ENCODE measurements around the gene SETDB2.

The SETDB2 gene

GRCh38 chr13:49450105-49450819 lies 6.2 kb downstream of the SETDB2 start:
- H3K79me1 ChIP-seq (ENCODE audit: low read depth, low read length): no peaks in the 10 kb centered on the region
- H3K36me3 ChIP-seq (replicated peaks in 1 of 2; ENCODE audit: control insufficient read depth in 2 of 2, insufficient read depth in 2 of 2, low read length in 2 of 2): no peaks in the 10 kb centered on the region
- no peak overlapping the region for H2AFZ ChIP-seq (ENCODE audit: low read length)
- H3K14ac ChIP-seq (ENCODE audit: low read length): no peak overlapping the region
- H3K27me3 ChIP-seq (ENCODE audit: control insufficient read depth in 3 of 3, insufficient read depth in 3 of 3, low read depth in 1 of 3, low read length in 3 of 3): no peaks in the 10 kb centered on the region
- H3K18ac ChIP-seq (ENCODE audit: low read length): no peak overlapping the region
- H2BK120ac ChIP-seq (ENCODE audit: low read depth, low read length): no peak overlapping the region
- no peaks in the 10 kb centered on the region for H3K4me1 ChIP-seq (ENCODE audit: control insufficient read depth in 2 of 2, insufficient read depth in 1 of 2, low read depth in 1 of 2, low read length in 2 of 2)
- no peak overlapping the region for H3K9ac ChIP-seq (ENCODE audit: low read depth, low read length, poor library complexity)
- no peak for DNase-seq (ENCODE audit: low spot score)
- no peak overlapping the region for H2AK5ac ChIP-seq (ENCODE audit: low read depth, low read length)
- no peak overlapping the region for H4K8ac ChIP-seq (ENCODE audit: low read depth, low read length)
- no peak overlapping the region for H3K4ac ChIP-seq (ENCODE audit: low read length)
- H3K4me2 ChIP-seq (ENCODE audit: insufficient read depth, low read length, poor library complexity, severe bottlenecking): no peak overlapping the region
- no peak overlapping the region for H2BK5ac ChIP-seq (ENCODE audit: low read length)
- H3K27ac ChIP-seq (replicated peaks; ENCODE audit: low read length): no peak overlapping the region
- H3K9me3 ChIP-seq (replicated peaks in 1 of 2; ENCODE audit: control insufficient read depth in 2 of 2, insufficient read depth in 1 of 2, low read depth in 1 of 2, low read length in 2 of 2): no peaks in the 10 kb centered on the region
- H2BK12ac ChIP-seq (ENCODE audit: low read length): no peak overlapping the region
- no CpG with 5 or more reads among the region's 3 CpGs for WGBS, 2 donors (ENCODE audit: extremely low coverage in 2 of 2, insufficient read length in 2 of 2, insufficient replicate concordance in 1 of 2)
- no peak overlapping the region for H4K91ac ChIP-seq (ENCODE audit: low read depth, low read length, poor library complexity)
- H3K23ac ChIP-seq (ENCODE audit: low read depth, low read length, poor library complexity): no peak overlapping the region
- no peak overlapping the region for H2BK15ac ChIP-seq (ENCODE audit: low read length)
- H3K4me3 ChIP-seq (ENCODE audit: low read length in 2 of 2): no peak overlapping the region

GRCh38 chr13:49452725-49453457 lies 8.8 kb downstream of the SETDB2 start:
- H2AFZ ChIP-seq (ENCODE audit: low read length): no peak overlapping the region
- no CpG with 5 or more reads among the region's 8 CpGs for WGBS, 2 donors (ENCODE audit: extremely low coverage in 2 of 2, insufficient read length in 2 of 2, insufficient replicate concordance in 1 of 2)

GRCh38 chr13:49453465-49453864 lies 9.4 kb downstream of the SETDB2 start:
- WGBS, 2 donors (ENCODE audit: extremely low coverage in 2 of 2, insufficient read length in 2 of 2, insufficient replicate concordance in 1 of 2): no CpG with 5 or more reads among the region's 7 CpGs
- no peak overlapping the region for H2BK15ac ChIP-seq (ENCODE audit: low read length)
- no peak overlapping the region for H3K9ac ChIP-seq (ENCODE audit: low read depth, low read length, poor library complexity)
- no peaks in the 10 kb centered on the region for H3K9me3 ChIP-seq (replicated peaks in 1 of 2; ENCODE audit: control insufficient read depth in 2 of 2, insufficient read depth in 1 of 2, low read depth in 1 of 2, low read length in 2 of 2)
- no peak overlapping the region for H2AFZ ChIP-seq (ENCODE audit: low read length)
- H3K27ac ChIP-seq (replicated peaks; ENCODE audit: low read length): no peak overlapping the region
- H3K4me3 ChIP-seq (ENCODE audit: low read length in 2 of 2): no peak overlapping the region
- H3K14ac ChIP-seq (ENCODE audit: low read length): no peak overlapping the region
- H3K79me1 ChIP-seq (ENCODE audit: low read depth, low read length): no peaks in the 10 kb centered on the region
- no peak overlapping the region for H2BK12ac ChIP-seq (ENCODE audit: low read length)
- H4K8ac ChIP-seq (ENCODE audit: low read depth, low read length): no peak overlapping the region
- no peaks in the 10 kb centered on the region for H3K4me1 ChIP-seq (ENCODE audit: control insufficient read depth in 2 of 2, insufficient read depth in 1 of 2, low read depth in 1 of 2, low read length in 2 of 2)
- H3K27me3 ChIP-seq (ENCODE audit: control insufficient read depth in 3 of 3, insufficient read depth in 3 of 3, low read depth in 1 of 3, low read length in 3 of 3): no peaks in the 10 kb centered on the region
- H3K18ac ChIP-seq (ENCODE audit: low read length): no peak overlapping the region
- H3K4ac ChIP-seq (ENCODE audit: low read length): no peak overlapping the region
- DNase-seq (ENCODE audit: low spot score): no peak
- no peaks in the 10 kb centered on the region for H3K36me3 ChIP-seq (replicated peaks in 1 of 2; ENCODE audit: control insufficient read depth in 2 of 2, insufficient read depth in 2 of 2, low read length in 2 of 2)
- H2BK5ac ChIP-seq (ENCODE audit: low read length): no peak overlapping the region
- H3K4me2 ChIP-seq (ENCODE audit: insufficient read depth, low read length, poor library complexity, severe bottlenecking): no peak overlapping the region
- H2BK120ac ChIP-seq (ENCODE audit: low read depth, low read length): no peak overlapping the region
- H3K23ac ChIP-seq (ENCODE audit: low read depth, low read length, poor library complexity): no peak overlapping the region
- H4K91ac ChIP-seq (ENCODE audit: low read depth, low read length, poor library complexity): no peak overlapping the region
- no peak overlapping the region for H2AK5ac ChIP-seq (ENCODE audit: low read depth, low read length)

More at GRCh38 chr13:49452725-49453457, 8.8 kb downstream of the SETDB2 start:
- H3K4ac ChIP-seq (ENCODE audit: low read length): no peak overlapping the region
- DNase-seq (ENCODE audit: low spot score): no peak
- H3K36me3 ChIP-seq (replicated peaks in 1 of 2; ENCODE audit: control insufficient read depth in 2 of 2, insufficient read depth in 2 of 2, low read length in 2 of 2): no peaks in the 10 kb centered on the region
- no peak overlapping the region for H4K8ac ChIP-seq (ENCODE audit: low read depth, low read length)
- no peak overlapping the region for H2BK12ac ChIP-seq (ENCODE audit: low read length)
- H3K9ac ChIP-seq (ENCODE audit: low read depth, low read length, poor library complexity): no peak overlapping the region
- H2BK5ac ChIP-seq (ENCODE audit: low read length): no peak overlapping the region
- no peaks in the 10 kb centered on the region for H3K4me1 ChIP-seq (ENCODE audit: control insufficient read depth in 2 of 2, insufficient read depth in 1 of 2, low read depth in 1 of 2, low read length in 2 of 2)
- H3K27me3 ChIP-seq (ENCODE audit: control insufficient read depth in 3 of 3, insufficient read depth in 3 of 3, low read depth in 1 of 3, low read length in 3 of 3): no peaks in the 10 kb centered on the region
- H3K18ac ChIP-seq (ENCODE audit: low read length): no peak overlapping the region
- H3K27ac ChIP-seq (replicated peaks; ENCODE audit: low read length): no peak overlapping the region
- H3K9me3 ChIP-seq (replicated peaks in 1 of 2; ENCODE audit: control insufficient read depth in 2 of 2, insufficient read depth in 1 of 2, low read depth in 1 of 2, low read length in 2 of 2): no peaks in the 10 kb centered on the region
- H4K91ac ChIP-seq (ENCODE audit: low read depth, low read length, poor library complexity): no peak overlapping the region
- H2AK5ac ChIP-seq (ENCODE audit: low read depth, low read length): no peak overlapping the region
- no peaks in the 10 kb centered on the region for H3K79me1 ChIP-seq (ENCODE audit: low read depth, low read length)
- no peak overlapping the region for H3K4me2 ChIP-seq (ENCODE audit: insufficient read depth, low read length, poor library complexity, severe bottlenecking)
- no peak overlapping the region for H3K14ac ChIP-seq (ENCODE audit: low read length)
- no peak overlapping the region for H2BK15ac ChIP-seq (ENCODE audit: low read length)
- no peak overlapping the region for H2BK120ac ChIP-seq (ENCODE audit: low read depth, low read length)
- no peak overlapping the region for H3K4me3 ChIP-seq (ENCODE audit: low read length in 2 of 2)
- H3K23ac ChIP-seq (ENCODE audit: low read depth, low read length, poor library complexity): no peak overlapping the region

- H3K27me3 ChIP-seq (ENCODE audit: control insufficient read depth in 3 of 3, insufficient read depth in 3 of 3, low read depth in 1 of 3, low read length in 3 of 3): no peaks in the 10 kb centered on the region
- no peak overlapping the region for H3K23ac ChIP-seq (ENCODE audit: low read depth, low read length, poor library complexity)
- no peak overlapping the region for H2AK5ac ChIP-seq (ENCODE audit: low read depth, low read length)
- no peak overlapping the region for H3K9ac ChIP-seq (ENCODE audit: low read depth, low read length, poor library complexity)
- no peaks in the 10 kb centered on the region for H3K79me1 ChIP-seq (ENCODE audit: low read depth, low read length)
- H3K9me3 ChIP-seq (replicated peaks in 1 of 2; ENCODE audit: control insufficient read depth in 2 of 2, insufficient read depth in 1 of 2, low read depth in 1 of 2, low read length in 2 of 2): no peaks in the 10 kb centered on the region
- no peak overlapping the region for H4K91ac ChIP-seq (ENCODE audit: low read depth, low read length, poor library complexity)
- no peak for DNase-seq (ENCODE audit: low spot score)
- H2BK15ac ChIP-seq (ENCODE audit: low read length): no peak overlapping the region
- H3K18ac ChIP-seq (ENCODE audit: low read length): no peak overlapping the region
- no peak overlapping the region for H2BK120ac ChIP-seq (ENCODE audit: low read depth, low read length)
- no peaks in the 10 kb centered on the region for H3K4me1 ChIP-seq (ENCODE audit: control insufficient read depth in 2 of 2, insufficient read depth in 1 of 2, low read depth in 1 of 2, low read length in 2 of 2)
- no peak overlapping the region for H2BK5ac ChIP-seq (ENCODE audit: low read length)
- H3K4me2 ChIP-seq (ENCODE audit: insufficient read depth, low read length, poor library complexity, severe bottlenecking): no peak overlapping the region
- H3K4ac ChIP-seq (ENCODE audit: low read length): no peak overlapping the region
- H3K14ac ChIP-seq (ENCODE audit: low read length): no peak overlapping the region
- H2BK12ac ChIP-seq (ENCODE audit: low read length): no peak overlapping the region
- no CpG with 5 or more reads among the region's 4 CpGs for WGBS, 2 donors (ENCODE audit: extremely low coverage in 2 of 2, insufficient read length in 2 of 2, insufficient replicate concordance in 1 of 2)
- H2AFZ ChIP-seq (ENCODE audit: low read length): no peak overlapping the region
- H3K4me3 ChIP-seq (ENCODE audit: low read length in 2 of 2): no peak overlapping the region
- H3K27ac ChIP-seq (replicated peaks; ENCODE audit: low read length): no peak overlapping the region
- no peak overlapping the region for H4K8ac ChIP-seq (ENCODE audit: low read depth, low read length)
- H3K36me3 ChIP-seq (replicated peaks in 1 of 2; ENCODE audit: control insufficient read depth in 2 of 2, insufficient read depth in 2 of 2, low read length in 2 of 2): no peaks in the 10 kb centered on the region
These were observed 10.4 kb downstream of the SETDB2 start for GRCh38 chr13:49454388-49455006.

All from neuronal stem cell (in vitro differentiated cells).